GM18861 (cell line): ENCODE data around the gene TTC22.

ENCODE experiments used
- ATAC-seq: cut with Tn5 transposase; IDR thresholded peaks from one replicate; pipeline ENCODE4 v1.9.1; 2021; ENCODE audit not compliant: unreplicated experiment

Gene TTC22

GRCh38 chr1:54754045-54754444, 47.1 kb downstream of the TTC22 start:
- ATAC-seq, result no peak

GRCh38 chr1:54751426-54751825, 49.7 kb downstream of the TTC22 start:
- ATAC-seq, result no peak

- no peak for ATAC-seq
These were observed 50.5 kb downstream of the TTC22 start for GRCh38 chr1:54750596-54750995.

GRCh38 chr1:54748094-54748835, 52.9 kb downstream of the TTC22 start:
- no peak for ATAC-seq

GRCh38 chr1:54745864-54746263, 55.3 kb downstream of the TTC22 start:
- no peak for ATAC-seq

GRCh38 chr1:54745274-54745673, 55.8 kb downstream of the TTC22 start:
- no peak for ATAC-seq

- ATAC-seq, result no peak
These were observed 56.4 kb downstream of the TTC22 start for GRCh38 chr1:54744696-54745095.

GRCh38 chr1:54743416-54744226, 57.5 kb downstream of the TTC22 start:
- ATAC-seq, result no peak

- ATAC-seq, result no peak
These were observed 58.8 kb downstream of the TTC22 start for GRCh38 chr1:54742282-54742681.

GRCh38 chr1:54741531-54741930, 59.6 kb downstream of the TTC22 start:
- ATAC-seq, result no peak

GRCh38 chr1:54738244-54738643, 62.9 kb downstream of the TTC22 start:
- no peak for ATAC-seq

GRCh38 chr1:54736685-54737084, 64.4 kb downstream of the TTC22 start:
- ATAC-seq, result no peak
